Measurements from ENCODE around the gene MLNR.

The MLNR gene

GRCh38 chr13:49254007-49254406, 33.9 kb downstream of the MLNR start:
- TF ChIP-seq, protein P1, sequence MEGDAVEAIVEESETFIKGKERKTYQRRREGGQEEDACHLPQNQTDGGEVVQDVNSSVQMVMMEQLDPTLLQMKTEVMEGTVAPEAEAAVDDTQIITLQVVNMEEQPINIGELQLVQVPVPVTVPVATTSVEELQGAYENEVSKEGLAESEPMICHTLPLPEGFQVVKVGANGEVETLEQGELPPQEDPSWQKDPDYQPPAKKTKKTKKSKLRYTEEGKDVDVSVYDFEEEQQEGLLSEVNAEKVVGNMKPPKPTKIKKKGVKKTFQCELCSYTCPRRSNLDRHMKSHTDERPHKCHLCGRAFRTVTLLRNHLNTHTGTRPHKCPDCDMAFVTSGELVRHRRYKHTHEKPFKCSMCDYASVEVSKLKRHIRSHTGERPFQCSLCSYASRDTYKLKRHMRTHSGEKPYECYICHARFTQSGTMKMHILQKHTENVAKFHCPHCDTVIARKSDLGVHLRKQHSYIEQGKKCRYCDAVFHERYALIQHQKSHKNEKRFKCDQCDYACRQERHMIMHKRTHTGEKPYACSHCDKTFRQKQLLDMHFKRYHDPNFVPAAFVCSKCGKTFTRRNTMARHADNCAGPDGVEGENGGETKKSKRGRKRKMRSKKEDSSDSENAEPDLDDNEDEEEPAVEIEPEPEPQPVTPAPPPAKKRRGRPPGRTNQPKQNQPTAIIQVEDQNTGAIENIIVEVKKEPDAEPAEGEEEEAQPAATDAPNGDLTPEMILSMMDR (conservative IDR thresholded peaks at IDR 0.05; ENCODE audit: low read length), result no peak
- H3K4me3 ChIP-seq (ENCODE audit: low read length), result no peak overlapping the region
- DNase-seq (ENCODE audit: low read depth), result no peak

DNA sequence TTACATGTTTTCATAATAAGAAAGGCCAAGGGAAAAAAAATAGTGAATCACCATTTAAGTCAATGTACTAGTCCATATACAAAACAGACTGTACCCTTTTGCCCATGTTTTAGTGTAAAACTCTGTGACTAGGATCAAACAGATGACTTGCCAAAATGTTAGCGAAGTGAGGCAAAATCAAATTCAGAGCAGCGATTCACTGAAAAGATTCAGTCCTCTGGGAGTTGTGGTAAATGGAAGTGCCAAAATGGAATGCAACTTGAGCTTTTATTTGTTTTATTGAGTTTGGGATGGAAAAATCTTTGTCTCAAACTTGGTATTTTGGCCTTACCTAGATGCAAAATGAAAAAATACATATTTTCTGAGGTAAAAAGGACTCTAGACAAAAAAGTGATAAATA, 36.7 kb downstream of the MLNR start:
- TF ChIP-seq, protein P1 (conservative IDR thresholded peaks at IDR 0.05; ENCODE audit: low read length), result no peak
- DNase-seq (ENCODE audit: low read depth), result peak; percentile 35
- H3K4me3 ChIP-seq (ENCODE audit: low read length), result no peak overlapping the region

DNA sequence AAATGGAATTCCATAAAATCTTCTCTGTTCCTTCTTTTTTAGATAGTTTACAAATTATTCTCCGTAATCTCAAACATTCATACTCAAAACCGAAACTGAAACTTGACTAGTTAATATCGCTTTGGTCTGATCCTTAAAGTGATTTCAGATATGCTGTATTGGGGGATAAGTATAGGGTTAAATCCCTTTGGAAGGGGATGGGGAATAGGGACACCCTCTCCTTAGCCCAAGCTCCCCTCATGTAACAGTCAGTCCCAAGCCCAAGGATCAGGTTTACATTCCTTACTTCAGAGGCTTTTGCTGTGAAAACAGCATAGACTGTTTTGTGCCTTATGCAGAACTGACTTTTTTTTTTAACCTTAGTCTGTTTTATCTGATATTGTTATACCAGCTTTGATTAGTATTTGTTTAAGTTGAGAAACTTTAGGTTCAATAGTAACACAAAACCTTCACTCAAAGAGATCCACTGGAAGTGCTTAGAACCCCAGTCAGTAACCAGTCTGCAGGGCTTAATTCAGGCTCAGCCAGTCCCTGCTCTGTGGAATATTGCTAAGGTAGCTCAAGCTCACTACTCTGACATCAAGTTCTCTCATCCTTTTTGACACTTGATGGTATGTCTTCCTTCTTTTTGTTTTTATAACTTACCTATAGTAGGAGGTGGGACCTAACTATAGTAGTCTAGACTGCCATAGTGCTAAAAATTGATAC, 38.1 kb downstream of the MLNR start:
- DNase-seq (ENCODE audit: low read depth), result no peak
- H3K4me3 ChIP-seq (ENCODE audit: low read length), result no peak overlapping the region
- TF ChIP-seq, protein P1 (conservative IDR thresholded peaks at IDR 0.05; ENCODE audit: low read length), result no peak

GRCh38 chr13:49259586-49259985, 39.4 kb downstream of the MLNR start:
- H3K4me3 ChIP-seq (ENCODE audit: low read length), result no peak overlapping the region
- no peak for DNase-seq (ENCODE audit: low read depth)
- TF ChIP-seq, protein P1 (conservative IDR thresholded peaks at IDR 0.05; ENCODE audit: low read length), result no peak

DNA sequence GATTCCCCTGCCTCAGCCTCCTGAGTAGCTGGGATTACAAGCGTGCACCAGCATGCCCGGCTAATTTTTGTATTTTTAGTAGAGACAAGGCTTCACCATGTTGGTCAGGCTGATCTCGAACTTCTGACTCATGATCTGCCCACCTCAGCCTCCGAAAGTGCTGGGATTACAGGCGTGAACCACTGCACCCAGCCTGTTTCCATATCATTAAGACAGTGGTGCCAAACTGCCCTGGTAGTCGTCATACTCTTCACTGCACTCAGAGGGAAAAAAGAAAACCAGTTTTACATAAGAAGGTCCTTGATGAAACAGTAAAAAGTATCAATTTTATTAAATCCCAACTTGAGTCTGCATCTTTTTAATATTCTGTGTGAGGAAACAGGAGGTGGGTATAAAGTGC, 42.5 kb downstream of the MLNR start:
- DNase-seq (ENCODE audit: low read depth), result no peak
- no peak overlapping the region for H3K4me3 ChIP-seq (ENCODE audit: low read length)
- TF ChIP-seq, protein P1 (conservative IDR thresholded peaks at IDR 0.05; ENCODE audit: low read length), result no peak

- no peak overlapping the region for H3K4me3 ChIP-seq (ENCODE audit: low read length)
- peak; percentile 1 for DNase-seq (ENCODE audit: low read depth)
- TF ChIP-seq, protein P1 (conservative IDR thresholded peaks at IDR 0.05; ENCODE audit: low read length), result no peak
Observed at GRCh38 chr13:49265822-49266221, 45.7 kb downstream of the MLNR start.

DNA sequence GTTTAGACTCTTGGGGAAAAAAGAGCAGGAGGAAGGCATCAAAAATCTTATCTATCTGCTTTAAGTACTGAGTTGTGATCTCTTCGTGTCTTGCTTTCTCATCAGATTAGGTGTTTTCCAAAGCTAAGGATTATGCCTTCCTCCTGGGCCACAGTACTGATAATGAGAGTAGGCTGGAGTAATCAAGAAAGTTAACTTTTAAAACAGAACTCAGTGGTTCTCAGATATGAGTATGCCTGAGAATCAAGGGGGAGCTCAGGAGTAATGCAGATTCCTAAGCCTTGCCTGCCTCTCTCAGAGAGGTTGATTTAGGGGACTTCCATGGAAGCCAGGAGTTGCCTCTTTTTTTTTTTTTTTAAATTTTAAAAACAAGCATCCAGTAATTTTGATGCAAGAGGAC, 51.1 kb downstream of the MLNR start:
- TF ChIP-seq, protein P1 (conservative IDR thresholded peaks at IDR 0.05; ENCODE audit: low read length), result no peak
- DNase-seq (ENCODE audit: low read depth), result no peak

More for the DNA sequence above, 51.1 kb downstream of the MLNR start:
- no peak overlapping the region for H3K4me3 ChIP-seq (ENCODE audit: low read length)
